Measurements from ENCODE around the gene ZNF747.

- no peak for TF ChIP-seq CTCF (IDR thresholded peaks at IDR 0.05)
- TF ChIP-seq POLR2AphosphoS5 (IDR thresholded peaks at IDR 0.05), result no peak
- TF ChIP-seq POLR2A (IDR thresholded peaks at IDR 0.05), result no peak
- TF ChIP-seq EP300 (IDR thresholded peaks at IDR 0.05), result no peak
These were observed 583 bp upstream of the ZNF747 start for GRCh38 chr16:30535106-30535776.
